Keratinocyte (primary cell): ENCODE measurements around the gene CCBE1. TPM values are rescaled to one million over a fixed set of nuclear protein-coding genes. Genes with fewer than 3 reads are reported as not detected.
A peak's percentile ranks its signal among the peaks of the same experiment; 100 is the strongest.

ENCODE experiments used
- DNase-seq: peaks from one replicate; pipeline ENCODE4 v3.0.0-alpha.2; 2011; ENCODE audit warnings: low read depth, missing footprints, low spot score
- FAIRE-seq: peaks from 2 replicates; lab custom pipeline; 2011; peaks lifted over from hg19 to GRCh38; lab: Jason Lieb, UNC
- H2AFZ ChIP-seq: 2 replicates; pipeline ENCODE4 v1.6.0; 2012; ENCODE audit warnings: low read length, control low read depth, inconsistent platforms; ENCODE audit not compliant: control insufficient read depth
- H3K27ac ChIP-seq: 2 replicates; pipeline ENCODE4 v1.5.1; 2011; ENCODE audit warnings: low read length; ENCODE audit not compliant: control insufficient read depth, insufficient read depth
- H3K27me3 ChIP-seq: 3 replicates; pipeline ENCODE4 v1.6.0; 2011; ENCODE audit warnings: low read length; ENCODE audit not compliant: control insufficient read depth, insufficient read depth; ENCODE audit errors: extremely low read depth
- H3K36me3 ChIP-seq, 2 experiments: 2 replicates in 1 of 2; 3 replicates in 1 of 2; pipeline ENCODE4 v1.5.1; 2011; ENCODE audit warnings: low read length in 2 of 2, mild to moderate bottlenecking in 1 of 2; ENCODE audit not compliant: control insufficient read depth in 2 of 2, insufficient read depth in 2 of 2; ENCODE audit errors: extremely low read depth in 1 of 2
- H3K4me1 ChIP-seq: 3 replicates; pipeline ENCODE4 v1.5.1; 2011; ENCODE audit warnings: low read length; ENCODE audit not compliant: control insufficient read depth, insufficient read depth; ENCODE audit errors: extremely low read depth
- H3K4me2 ChIP-seq: 3 replicates; pipeline ENCODE4 v1.6.0; 2011; ENCODE audit warnings: low read depth, low read length; ENCODE audit not compliant: control insufficient read depth, insufficient read depth; ENCODE audit errors: extremely low read depth
- H3K4me3 ChIP-seq, 3 experiments: fragments of 200-600 bp in 1 of 3; sonication (generic) in 1 of 3; 2 replicates in 2 of 3; 3 replicates in 1 of 3; pipeline ENCODE4 v1.5.1; 2011 to 2016; ENCODE audit warnings: low read length in 3 of 3, mild to moderate bottlenecking in 3 of 3, control low read depth in 2 of 3, inconsistent platforms in 1 of 3, low read depth in 1 of 3, mixed read lengths in 1 of 3, mixed run types in 1 of 3, moderate library complexity in 1 of 3; ENCODE audit not compliant: control insufficient read depth in 2 of 3, insufficient read depth in 2 of 3; ENCODE audit errors: extremely low read depth in 1 of 3
- H3K79me2 ChIP-seq: 2 replicates; pipeline ENCODE4 v1.6.0; 2012; ENCODE audit warnings: low read length; ENCODE audit not compliant: control insufficient read depth, insufficient read depth
- H3K9ac ChIP-seq: 3 replicates; pipeline ENCODE4 v1.6.0; 2011; ENCODE audit warnings: low read length; ENCODE audit not compliant: control insufficient read depth, insufficient read depth; ENCODE audit errors: extremely low read depth
- H3K9me1 ChIP-seq: 3 replicates; pipeline ENCODE4 v1.6.0; 2011; ENCODE audit warnings: low read length; ENCODE audit not compliant: control insufficient read depth, insufficient read depth; ENCODE audit errors: extremely low read depth
- H3K9me3 ChIP-seq: 2 replicates; pipeline ENCODE4 v1.5.1; 2012; ENCODE audit warnings: low read depth, low read length; ENCODE audit not compliant: control insufficient read depth
- H4K20me1 ChIP-seq: 3 replicates; pipeline ENCODE4 v1.6.0; 2011; ENCODE audit warnings: low read length; ENCODE audit not compliant: control insufficient read depth, insufficient read depth; ENCODE audit errors: extremely low read depth
- CTCF ChIP-seq, 3 experiments: IDR thresholded peaks in 1 of 3; conservative IDR thresholded peaks in 1 of 3; optimal IDR thresholded peaks in 1 of 3; 2 replicates in 2 of 3; 3 replicates in 1 of 3; pipeline versions ENCODE3 to v1.5.1; 2011; ENCODE audit warnings: low read length in 3 of 3, mild to moderate bottlenecking in 3 of 3, moderate library complexity in 2 of 3, control low read depth in 1 of 3, inconsistent platforms in 1 of 3; ENCODE audit not compliant: insufficient read depth in 2 of 3; ENCODE audit errors: extremely low read depth in 1 of 3
- EZH2 ChIP-seq: IDR thresholded peaks from one replicate; pipeline ENCODE4 v1.6.1; 2012; ENCODE audit warnings: inconsistent platforms, mild to moderate bottlenecking, low read length, moderate library complexity
- dilution Hi-C: fragments of 300-500 bp; cut with MboI; formaldehyde crosslinking; loops from one replicate; pipeline ENCODE4 v1.7.0; 2020; ENCODE audit warnings: low sequenced_read_pairs; ENCODE audit not compliant: extremely low pct_ligation_motif_present
- polyA plus RNA-seq, 5 experiments: library from polyadenylated mRNA; depleted of rRNA in 3 of 5; stranded (reverse) in 3 of 5; stranded (forward) in 1 of 5; unstranded in 1 of 5; fragments of >200 nt; gene quantifications; 1 replicate in 1 of 5; 2 replicates in 3 of 5; 3 replicates in 1 of 5; pipeline versions ENCODE4 v1.2.1 to v1.2.3, GENCODE V29; 2011 to 2012; ENCODE audit warnings: missing spikeins in 2 of 5, low read depth in 1 of 5, low replicate concordance in 1 of 5

CCBE1 gene
- polyA plus RNA-seq, 1 donor (not counting 4 experiments of a cell fraction or from before 2014, with no cell fraction given), result 20.1 TPM

DNA sequence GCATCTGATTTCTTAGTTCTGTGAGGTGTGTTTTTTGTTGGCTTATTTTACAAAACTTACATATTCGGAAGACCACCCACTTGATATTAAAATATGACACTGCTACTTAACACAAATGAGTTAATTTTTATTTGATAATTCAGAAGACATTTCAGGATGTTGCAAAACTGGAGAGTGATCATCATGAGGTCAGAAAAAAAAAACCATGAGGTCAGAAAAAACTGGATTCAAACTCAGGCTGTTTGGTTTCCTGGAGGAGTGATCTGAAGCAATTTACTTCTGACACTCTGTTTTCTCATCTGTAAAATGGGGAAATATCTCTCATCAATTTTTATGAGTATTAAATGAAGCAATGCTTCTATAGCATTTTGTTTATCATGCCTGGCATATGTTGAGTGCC, 1.8 kb upstream of the CCBE1 start:
- Histone ChIP-seq H3K27ac (peak overlapping the region; percentile 13), H3K9ac (no peak overlapping the region), H3K9me3 (no peaks in the 10 kb centered on the region), H4K20me1 (no peaks in the 10 kb centered on the region), H3K79me2 (peaks cover 13% of the 10 kb centered on the region), H3K27me3 (no peaks in the 10 kb centered on the region), H3K4me2 (no peak overlapping the region), H2AFZ (no peak overlapping the region), H3K36me3 (no peaks in the 10 kb centered on the region), H3K4me1 (peaks cover 55% of the 10 kb centered on the region), H3K9me1 (no peaks in the 10 kb centered on the region), H3K4me3 (no peak overlapping the region)
- no peak for DNase-seq
- TF ChIP-seq EZH2, result no peak
- no peak for TF ChIP-seq CTCF (optimal IDR thresholded peaks at IDR 0.05 in 1 of 3, IDR thresholded peaks at IDR 0.05 in 1 of 3, conservative IDR thresholded peaks at IDR 0.05 in 1 of 3; ENCODE audit: extremely low read depth in 1 of 3, insufficient read depth in 2 of 3, low read length in 3 of 3)
- dilution Hi-C loops, result no loop called here
- FAIRE-seq, result peak; percentile 9

DNA sequence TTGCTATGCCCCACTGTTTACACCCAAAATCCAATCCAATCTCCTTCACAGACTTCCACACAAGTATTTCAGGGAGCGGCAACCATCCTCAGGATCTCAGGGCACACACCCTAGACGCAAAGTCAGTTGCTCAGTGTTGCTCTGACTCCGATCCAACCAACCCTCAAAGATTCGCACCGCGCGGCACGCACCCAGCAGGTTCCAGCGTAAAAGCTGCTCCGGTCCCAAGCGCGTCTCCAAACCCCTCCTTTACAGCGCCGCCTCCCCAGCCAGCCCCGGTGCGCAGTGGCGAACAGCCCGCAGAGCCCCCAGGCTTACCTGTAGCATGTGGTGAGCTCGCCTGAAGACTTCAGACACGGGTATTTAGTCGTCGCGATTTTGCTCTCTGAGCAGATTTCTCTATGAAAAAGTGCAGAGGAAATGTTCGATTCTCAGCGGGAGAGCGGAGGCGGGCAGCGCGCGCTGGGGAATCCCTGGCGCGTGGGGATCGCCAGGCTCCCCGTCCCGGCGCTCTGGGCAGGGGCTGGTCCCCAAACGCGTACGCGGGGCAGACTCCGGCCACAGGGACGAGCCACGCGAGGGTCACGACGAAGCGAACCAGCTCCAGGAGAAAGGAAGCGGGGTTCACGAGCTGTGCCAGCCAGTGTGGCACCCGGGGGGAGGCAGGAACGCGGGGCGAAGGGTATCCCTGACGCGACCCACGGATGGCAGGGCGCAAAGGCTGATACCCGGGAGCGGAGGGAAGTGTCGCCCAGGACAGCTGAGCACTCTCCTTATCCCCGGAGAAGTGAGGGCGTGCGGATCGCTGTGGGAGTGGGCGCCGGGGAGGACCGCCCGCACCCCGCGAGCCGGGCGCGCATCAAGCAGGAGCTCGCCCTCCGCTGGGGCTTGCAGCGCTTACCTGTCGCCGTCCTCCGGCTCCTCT, 650 bp downstream of the CCBE1 start:
- H2AFZ ChIP-seq, result peak overlapping the region; percentile 81
- no peaks in the 10 kb centered on the region for H3K9me1 ChIP-seq
- peak overlapping the region; percentile 97 for H3K4me2 ChIP-seq
- peaks cover 48% of the 10 kb centered on the region for H3K4me1 ChIP-seq
- no peaks in the 10 kb centered on the region for H3K27me3 ChIP-seq
- H3K9ac ChIP-seq, result peak overlapping the region; percentile 81
- TF ChIP-seq EZH2, result no peak
- peak in 1 of 3 experiments; percentile 16 for TF ChIP-seq CTCF (optimal IDR thresholded peaks at IDR 0.05 in 1 of 3, IDR thresholded peaks at IDR 0.05 in 1 of 3, conservative IDR thresholded peaks at IDR 0.05 in 1 of 3; ENCODE audit: extremely low read depth in 1 of 3, insufficient read depth in 2 of 3, low read length in 3 of 3)
- dilution Hi-C loops, result no loop called here
- no peaks in the 10 kb centered on the region for H3K9me3 ChIP-seq
- no peak for DNase-seq
- peak overlapping the region; percentile 64 to 75 (median 73) for H3K4me3 ChIP-seq
- peaks cover 21% of the 10 kb centered on the region for H3K79me2 ChIP-seq
- H3K27ac ChIP-seq, result peak overlapping the region; percentile 59
- H4K20me1 ChIP-seq, result no peaks in the 10 kb centered on the region
- FAIRE-seq, result peak; percentile 67
- no peaks in the 10 kb centered on the region for H3K36me3 ChIP-seq
